ENCODE measurements around the gene EIF4G3.
"Not testable (repeated sequence)": the region's sequence is repeated elsewhere in the genome, so short reads cannot be mapped to it uniquely, and the experiment has no call there.

The EIF4G3 gene

GRCh38 chr1:21149430-21149854 is 27.3 kb downstream of the EIF4G3 start:
- DNase-seq, result no peak

- no peak for DNase-seq
These were observed 32.9 kb downstream of the EIF4G3 start for GRCh38 chr1:21143752-21144151.

GRCh38 chr1:21143138-21143537 is 33.6 kb downstream of the EIF4G3 start:
- DNase-seq, result no peak

GRCh38 chr1:21141030-21141429 is 35.7 kb downstream of the EIF4G3 start:
- DNase-seq, result no peak

DNA sequence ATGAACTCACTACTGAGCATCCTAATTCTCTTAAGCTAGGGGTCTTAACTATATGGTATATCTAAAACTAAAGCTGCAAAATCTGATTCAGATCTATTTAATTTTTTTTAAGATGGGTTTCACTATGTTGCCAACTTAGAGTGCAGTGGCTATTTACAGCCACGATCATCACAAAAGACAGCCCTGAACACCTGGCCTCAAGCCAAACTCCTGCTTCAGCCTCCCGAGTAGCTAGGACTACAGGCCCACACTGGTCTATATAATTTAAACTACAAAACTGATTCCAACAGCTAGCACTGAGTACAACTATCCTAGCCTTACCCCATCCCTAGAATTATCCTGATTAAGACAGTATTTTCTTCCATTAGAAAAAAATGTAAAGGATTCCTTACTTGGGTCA is 37.1 kb downstream of the EIF4G3 start:
- DNase-seq, result peak; percentile 22

- DNase-seq, result not testable (repeated sequence)
These were observed 40.4 kb downstream of the EIF4G3 start for GRCh38 chr1:21136344-21136743.

- no peak for DNase-seq
These were observed 45.5 kb downstream of the EIF4G3 start for GRCh38 chr1:21131200-21131599.

DNA sequence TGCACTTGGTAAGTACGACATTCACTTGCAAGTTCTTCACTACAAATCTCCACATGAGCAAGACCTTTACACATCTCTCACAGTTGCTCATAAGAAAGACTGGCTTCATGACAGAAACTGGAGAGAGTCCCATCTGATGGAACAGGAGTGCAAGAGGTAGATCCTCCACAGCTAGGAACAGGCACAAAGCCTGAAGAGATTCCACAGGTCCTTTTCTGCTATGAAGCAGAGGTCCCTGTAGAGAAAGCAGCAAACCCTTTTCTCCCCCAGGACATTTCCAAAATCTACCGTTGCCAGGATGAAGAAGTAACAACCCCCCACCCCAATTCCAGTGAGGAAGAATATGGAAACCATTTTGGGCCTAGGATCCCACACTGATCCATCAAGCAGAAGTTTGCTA is 47.3 kb downstream of the EIF4G3 start:
- DNase-seq, result no peak

- DNase-seq, result no peak
These were observed 50.4 kb downstream of the EIF4G3 start for GRCh38 chr1:21126324-21126723.

GRCh38 chr1:21124846-21125245 is 51.9 kb downstream of the EIF4G3 start:
- DNase-seq, result no peak

- DNase-seq, result no peak
These were observed 53.3 kb downstream of the EIF4G3 start for GRCh38 chr1:21123287-21123948.

DNA sequence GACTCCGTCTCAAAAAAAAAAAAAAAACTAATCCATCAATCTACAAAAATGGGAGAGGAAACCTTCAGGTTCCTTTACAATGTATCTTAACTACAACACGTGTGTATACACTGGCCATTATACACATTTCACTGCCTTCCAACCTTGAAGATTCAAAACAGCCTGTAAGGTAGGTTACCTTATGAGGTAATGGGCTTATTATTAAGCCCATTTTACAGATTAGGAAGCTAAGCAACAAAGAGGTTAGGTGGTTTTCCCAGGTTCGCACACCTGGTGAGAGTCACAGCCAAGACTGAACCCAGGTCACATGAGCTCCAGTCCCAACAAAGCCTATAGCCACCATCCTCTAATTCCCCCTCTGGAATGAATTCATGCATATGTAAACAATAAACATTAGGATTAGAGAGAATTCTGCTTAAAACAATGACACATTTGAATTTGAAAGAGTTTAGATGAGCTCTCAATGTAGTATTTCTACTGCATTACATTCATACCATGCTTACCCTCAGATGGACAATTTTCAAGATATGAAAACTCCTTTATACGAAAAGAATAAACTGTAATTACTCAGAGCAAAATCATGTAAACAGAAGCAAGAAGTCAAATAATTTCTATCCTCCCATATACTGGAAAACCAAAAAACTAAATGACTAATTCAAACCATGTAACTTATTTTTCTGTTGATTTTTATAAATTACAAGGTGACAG is 54.8 kb downstream of the EIF4G3 start:
- DNase-seq, result no peak

GRCh38 chr1:21118167-21118566 is 58.5 kb downstream of the EIF4G3 start:
- no peak for DNase-seq

DNA sequence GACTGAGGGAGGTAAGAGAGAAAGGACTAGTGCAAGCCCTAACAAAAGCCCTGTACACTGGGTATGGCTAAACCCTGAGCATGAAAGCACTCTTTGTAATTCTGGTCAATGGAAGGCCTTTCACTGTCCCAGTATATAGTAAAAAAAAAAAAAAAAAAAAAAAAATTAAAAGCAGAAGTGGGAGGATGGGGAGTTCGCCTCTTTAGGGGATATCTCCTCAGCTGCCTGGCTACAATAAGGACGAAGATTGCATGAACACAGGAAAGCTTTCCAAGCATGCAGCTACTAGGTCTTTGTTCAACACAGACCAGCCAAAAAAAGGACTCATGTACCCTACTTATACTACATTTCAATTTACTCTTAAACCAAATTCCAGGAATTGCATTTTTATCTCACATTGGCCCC is 59.1 kb downstream of the EIF4G3 start:
- DNase-seq, result no peak

- DNase-seq, result no peak
These were observed 59.5 kb downstream of the EIF4G3 start for GRCh38 chr1:21117159-21117558.

DNA sequence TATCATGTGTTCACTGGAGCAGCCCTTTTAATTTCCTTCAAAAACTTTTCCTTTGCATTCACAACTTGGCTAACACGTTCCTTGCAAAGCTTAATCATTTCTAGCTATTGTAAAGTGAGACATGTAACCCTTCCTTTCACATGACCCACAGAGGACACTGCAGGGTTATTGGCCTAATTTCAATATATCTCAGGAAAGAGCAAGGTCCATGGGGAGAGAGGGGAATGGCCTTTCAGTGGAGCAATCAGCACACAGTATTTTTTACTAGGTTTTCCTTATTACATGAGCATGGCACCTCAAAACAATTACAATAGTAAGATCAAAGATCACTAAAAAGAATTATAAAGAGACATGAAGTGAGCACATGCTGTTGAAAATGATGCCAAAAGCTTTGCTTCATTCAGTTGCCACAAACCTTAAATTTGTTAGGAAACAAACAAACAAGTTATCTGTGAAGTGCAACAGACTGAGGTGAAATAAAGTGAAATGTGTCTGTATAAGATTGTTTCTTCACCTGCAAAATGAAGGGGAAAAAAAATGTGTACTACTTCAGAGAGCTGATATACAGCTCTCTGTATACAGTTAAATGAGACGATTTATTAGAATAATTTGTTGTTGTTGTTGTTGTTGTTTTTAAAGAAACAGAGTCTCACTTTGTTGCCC is 61.5 kb downstream of the EIF4G3 start:
- DNase-seq, result no peak

DNA sequence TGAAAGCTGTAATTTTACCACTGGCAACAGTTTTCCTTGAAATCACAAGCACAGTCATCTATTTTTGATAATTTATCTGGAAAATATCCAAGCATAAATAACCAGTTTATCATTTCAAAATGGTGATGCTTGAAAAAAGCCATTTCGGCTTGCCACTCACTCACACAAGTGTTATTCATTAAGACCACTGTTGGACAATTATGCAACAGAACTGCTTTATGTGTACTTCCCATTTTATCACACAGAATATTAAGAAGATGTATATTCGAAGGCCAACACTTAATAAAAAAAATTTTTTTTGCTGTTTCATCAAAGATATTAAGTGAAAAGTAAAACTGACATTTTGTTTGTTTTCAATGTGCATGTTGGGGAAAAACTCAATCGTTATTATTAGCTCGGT is 62.3 kb downstream of the EIF4G3 start:
- DNase-seq, result no peak

- DNase-seq, result no peak
These were observed 66.5 kb downstream of the EIF4G3 start for GRCh38 chr1:21110163-21110562.

DNA sequence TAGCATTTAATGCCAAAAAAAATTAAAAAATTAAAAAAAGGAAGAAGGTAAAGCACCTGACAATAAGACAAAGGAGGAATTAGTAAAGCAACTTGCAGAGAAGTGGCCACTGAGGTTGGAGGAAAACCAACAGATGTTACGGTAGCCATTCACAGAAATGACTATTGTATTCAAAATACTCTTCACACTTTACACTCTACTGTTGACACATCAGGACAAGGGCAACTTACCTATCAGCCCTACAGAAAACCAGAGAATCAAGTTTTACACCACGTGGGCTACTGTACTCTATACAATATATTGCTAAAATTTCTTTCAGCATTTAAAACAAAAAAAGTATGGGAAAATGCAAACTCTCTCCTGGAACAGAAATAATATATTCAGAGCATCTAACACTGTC is 70.0 kb downstream of the EIF4G3 start:
- DNase-seq, result no peak

DNA sequence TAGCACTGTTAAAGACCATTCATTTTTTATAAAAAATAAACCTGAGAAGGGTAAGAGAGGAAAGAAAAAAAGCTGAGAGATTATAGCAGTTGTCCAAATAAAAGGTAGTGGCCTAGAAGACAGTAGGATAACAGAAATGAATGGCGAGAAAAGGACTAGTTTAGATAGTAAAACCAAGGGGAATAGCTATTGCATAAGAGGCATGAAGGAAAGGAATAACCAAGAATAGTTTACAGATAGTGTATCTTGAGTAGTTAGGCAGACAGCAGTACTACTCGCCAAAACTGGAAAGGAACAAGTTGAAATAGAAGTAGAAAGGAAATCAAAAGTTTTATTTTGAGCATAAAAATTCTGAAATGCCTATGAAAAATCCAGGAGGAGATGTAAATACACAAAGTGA is 70.5 kb downstream of the EIF4G3 start:
- DNase-seq, result no peak

- DNase-seq, result no peak
These were observed 70.9 kb downstream of the EIF4G3 start for GRCh38 chr1:21105807-21106206.

- DNase-seq, result peak; percentile 5
These were observed 72.0 kb downstream of the EIF4G3 start for GRCh38 chr1:21104683-21105082.

DNA sequence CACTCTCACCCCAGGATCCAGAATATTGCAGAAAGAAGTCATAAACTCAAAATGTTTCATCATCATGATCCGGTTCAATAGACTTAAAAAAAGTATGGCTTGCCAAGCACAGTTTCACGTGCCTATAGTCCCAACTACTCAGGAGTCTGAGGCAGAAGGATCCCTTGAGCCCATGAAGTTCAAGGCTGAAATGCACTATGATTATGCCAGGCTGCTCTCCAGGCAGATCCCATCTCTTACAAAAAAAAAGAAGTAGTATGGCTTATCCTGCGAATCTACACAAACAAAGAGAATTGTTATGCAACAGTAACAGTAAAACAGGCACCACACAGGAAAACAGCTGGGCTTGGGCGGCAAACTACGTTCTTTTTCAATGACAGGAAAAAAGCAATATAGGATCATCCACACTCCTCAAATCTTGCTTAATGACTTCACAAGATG is 76.2 kb downstream of the EIF4G3 start:
- DNase-seq, result no peak

DNA sequence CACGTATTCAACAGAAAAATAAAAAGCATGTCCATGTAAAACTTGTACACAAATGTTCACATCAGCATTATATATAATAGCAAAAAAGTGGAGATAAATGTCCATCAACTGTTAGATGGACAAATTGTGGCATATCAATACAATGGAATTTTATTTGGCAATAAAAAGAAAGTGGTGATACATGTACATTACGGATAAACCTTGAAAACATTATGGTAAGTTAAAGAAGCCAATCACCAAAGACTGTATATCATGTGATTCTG is 76.9 kb downstream of the EIF4G3 start:
- DNase-seq, result no peak

Data from DMS79 (cell line).